IPS DF 6.9 (cell line): ENCODE measurements around the gene FLOT1.
"Not testable (repeated sequence)": the region's sequence is repeated elsewhere in the genome, so short reads cannot be mapped to it uniquely, and the experiment has no call there.

Source experiments
- DNase-seq: peaks from one replicate; pipeline ENCODE4 v3.0.0-alpha.2; 2013; ENCODE audit warnings: low read depth, low spot score
- H3K27ac ChIP-seq: one replicate; pipeline ENCODE4 v1.5.1; 2013; ENCODE audit warnings: low read length, control low read depth
- H3K27me3 ChIP-seq: 2 replicates; pipeline ENCODE4 v1.6.1; 2013; ENCODE audit warnings: mild to moderate bottlenecking, low read length; ENCODE audit not compliant: control insufficient read depth, insufficient read depth
- H3K36me3 ChIP-seq: 2 replicates; pipeline ENCODE4 v1.6.1; 2013; ENCODE audit warnings: low read length; ENCODE audit not compliant: control insufficient read depth, insufficient read depth
- H3K4me1 ChIP-seq: 2 replicates; pipeline ENCODE4 v1.6.1; 2013; ENCODE audit warnings: low read length; ENCODE audit not compliant: control insufficient read depth, insufficient read depth
- H3K4me3 ChIP-seq: 2 replicates; pipeline ENCODE4 v1.5.1; 2013; ENCODE audit warnings: mild to moderate bottlenecking, low read length
- H3K9me3 ChIP-seq: 2 replicates; pipeline ENCODE4 v1.6.1; 2013; ENCODE audit warnings: low read length, inconsistent platforms; ENCODE audit not compliant: control insufficient read depth, insufficient read depth
- WGBS: extraction: QIAGEN DNeasy Blood & Tissue Kit; methylation state at CpG from one replicate; pipeline ENCODE4 v1.1.7; 2013; ENCODE audit warnings: mixed read lengths, missing lambda C conversion rate; ENCODE audit not compliant: insufficient read length, insufficient coverage; 5-methylcytosine and 5-hydroxymethylcytosine counted together

FLOT1 gene

DNA sequence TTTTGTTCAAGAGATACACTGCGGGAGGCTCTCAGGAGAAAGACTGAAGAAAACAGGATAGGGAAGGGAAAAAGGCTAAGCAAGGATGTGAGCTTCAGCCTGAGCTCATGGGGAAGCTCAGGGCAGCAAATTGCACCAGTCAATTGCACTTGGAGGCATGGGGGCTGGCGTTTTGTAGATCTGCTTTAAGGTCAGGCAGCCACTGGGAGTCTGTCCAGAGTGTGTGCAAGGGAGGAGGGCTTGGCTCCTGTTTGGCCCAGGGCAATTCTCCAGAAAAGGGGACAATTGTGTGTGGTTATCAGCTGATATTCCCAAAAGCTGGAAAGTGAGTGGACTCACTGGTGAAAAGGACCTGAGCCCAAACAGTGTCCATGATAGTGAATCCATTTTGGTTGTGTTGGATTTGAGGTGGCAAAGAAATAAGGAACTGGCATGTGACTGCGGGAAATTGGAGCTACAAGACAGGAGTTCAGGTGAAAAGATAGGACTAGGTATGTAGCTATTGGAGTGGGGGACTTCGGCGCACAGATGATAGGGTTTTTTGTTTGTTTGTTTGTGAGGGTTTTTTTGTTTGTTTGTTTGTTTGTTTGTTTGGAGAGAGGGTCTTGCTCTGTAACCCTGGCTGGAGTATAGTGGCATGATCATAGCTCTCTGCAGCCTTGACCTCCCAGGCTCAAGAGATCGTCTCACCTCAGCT is 24.1 kb upstream of the FLOT1 start:
- Histone ChIP-seq H3K4me3 (no peak overlapping the region), H3K27me3 (no peaks in the 10 kb centered on the region), H3K36me3 (no peaks in the 10 kb centered on the region), H3K27ac (no peak overlapping the region), H3K9me3 (no peaks in the 10 kb centered on the region), H3K4me1 (peaks cover 10% of the 10 kb centered on the region)
- WGBS = 100% methylated on average over 2 of the region's 6 CpGs
- DNase-seq = no peak

DNA sequence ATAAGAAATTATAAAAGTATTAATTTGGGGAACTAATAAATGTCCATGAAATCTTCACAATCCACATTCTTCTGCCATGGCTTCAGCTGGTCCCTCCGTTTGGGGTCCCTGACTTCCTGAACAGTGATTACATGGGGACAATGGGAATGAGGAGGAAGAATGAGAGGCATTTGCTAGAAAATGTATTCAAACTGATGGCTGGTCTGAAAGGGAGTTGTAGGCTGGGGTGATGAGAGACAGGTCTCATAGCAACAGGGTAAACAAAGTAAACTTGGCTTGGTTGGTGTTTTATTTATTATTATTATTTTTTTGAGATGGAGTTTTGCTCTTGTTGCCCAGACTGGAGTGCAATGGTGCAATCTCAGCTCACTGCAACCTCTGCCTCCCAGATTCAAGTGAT is 23.0 kb upstream of the FLOT1 start:
- not testable (repeated sequence) for H3K27ac ChIP-seq, H3K27me3 ChIP-seq, H3K9me3 ChIP-seq, DNase-seq, H3K36me3 ChIP-seq, H3K4me3 ChIP-seq
- H3K4me1 ChIP-seq = peaks cover 10% of the 10 kb centered on the region
- no CpG with 5 or more reads among the region's 1 CpG for WGBS

DNA sequence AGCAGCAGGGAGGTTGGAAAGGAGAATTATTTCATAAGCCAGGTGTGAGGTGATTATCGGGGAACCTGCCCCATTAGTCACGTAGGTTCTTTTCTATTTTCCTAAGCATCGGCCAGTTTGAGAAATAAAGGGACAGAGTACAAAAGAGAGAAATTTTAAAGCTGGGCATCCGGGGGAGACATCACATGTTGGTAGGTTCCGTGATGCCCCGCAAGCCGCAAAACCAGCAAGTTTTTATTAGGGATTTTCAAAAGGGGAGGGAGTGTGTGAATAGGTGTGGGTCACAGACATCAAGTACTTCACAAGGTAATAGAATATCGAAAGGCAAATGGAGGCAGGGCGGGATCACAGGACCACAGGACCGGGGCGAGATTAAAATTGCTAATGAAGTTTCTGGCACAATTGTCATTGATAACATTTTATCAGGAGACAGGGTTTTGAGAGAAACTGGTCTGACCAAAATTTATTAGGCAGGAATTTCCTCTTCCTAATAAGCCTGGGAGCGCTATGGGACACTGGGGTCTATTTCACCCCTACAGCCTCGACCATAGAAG is 22.1 kb upstream of the FLOT1 start:
- H3K4me3 ChIP-seq = not testable (repeated sequence)

DNA sequence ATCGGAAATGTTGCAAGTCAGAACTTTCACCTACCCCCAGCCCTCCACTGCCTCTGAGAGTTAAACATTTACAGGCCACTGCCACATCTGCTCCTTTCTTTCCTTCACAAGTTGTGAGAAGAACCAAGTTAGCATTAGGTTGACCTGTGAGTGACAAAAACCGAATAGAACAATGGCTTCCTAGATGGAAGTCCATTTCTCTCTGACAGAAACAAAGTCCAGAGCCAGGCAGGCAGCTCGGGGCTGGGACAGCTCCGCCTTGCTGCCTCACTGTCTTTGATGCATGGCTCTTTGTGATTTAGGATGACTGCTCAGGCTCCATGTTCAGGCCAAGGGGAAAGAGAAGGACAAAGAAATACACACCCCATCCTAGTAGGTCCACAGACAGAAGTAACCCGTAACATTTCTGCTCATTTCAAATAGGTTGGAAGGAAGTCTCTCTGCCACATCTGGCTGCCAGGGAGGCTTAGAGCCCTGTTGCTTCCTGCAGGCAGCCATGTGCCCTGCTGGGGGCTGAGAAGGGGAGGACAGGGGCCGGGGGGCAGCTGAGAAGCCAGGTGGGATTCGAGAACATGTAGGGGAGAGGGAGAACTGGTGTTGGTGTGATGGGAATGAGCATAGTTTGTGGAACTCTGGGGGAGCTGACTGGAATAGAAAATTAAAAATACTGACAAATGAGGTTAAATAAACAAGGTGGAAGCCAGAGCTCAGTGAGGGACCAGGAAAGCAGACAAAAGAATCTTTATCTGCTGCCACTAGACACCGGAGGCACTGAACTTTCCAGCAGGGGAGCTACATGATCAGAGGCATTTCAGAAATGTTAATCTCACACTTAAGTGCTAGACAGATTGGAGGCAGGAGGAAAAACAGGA is 21.4 kb upstream of the FLOT1 start:
- no peaks in the 10 kb centered on the region for H3K9me3 ChIP-seq
- H3K36me3 ChIP-seq = no peaks in the 10 kb centered on the region
- WGBS = no CpG with 5 or more reads among the region's 8 CpGs
- peaks cover 6% of the 10 kb centered on the region for H3K4me1 ChIP-seq
- H3K4me3 ChIP-seq = no peak overlapping the region
- no peaks in the 10 kb centered on the region for H3K27me3 ChIP-seq
- H3K27ac ChIP-seq = peak overlapping the region; percentile 1
- DNase-seq = no peak

More for the DNA sequence above, 22.1 kb upstream of the FLOT1 start:
- not testable (repeated sequence) for DNase-seq, H3K27me3 ChIP-seq, H3K4me1 ChIP-seq, H3K36me3 ChIP-seq, H3K27ac ChIP-seq, H3K9me3 ChIP-seq
- WGBS = no CpG with 5 or more reads among the region's 13 CpGs

DNA sequence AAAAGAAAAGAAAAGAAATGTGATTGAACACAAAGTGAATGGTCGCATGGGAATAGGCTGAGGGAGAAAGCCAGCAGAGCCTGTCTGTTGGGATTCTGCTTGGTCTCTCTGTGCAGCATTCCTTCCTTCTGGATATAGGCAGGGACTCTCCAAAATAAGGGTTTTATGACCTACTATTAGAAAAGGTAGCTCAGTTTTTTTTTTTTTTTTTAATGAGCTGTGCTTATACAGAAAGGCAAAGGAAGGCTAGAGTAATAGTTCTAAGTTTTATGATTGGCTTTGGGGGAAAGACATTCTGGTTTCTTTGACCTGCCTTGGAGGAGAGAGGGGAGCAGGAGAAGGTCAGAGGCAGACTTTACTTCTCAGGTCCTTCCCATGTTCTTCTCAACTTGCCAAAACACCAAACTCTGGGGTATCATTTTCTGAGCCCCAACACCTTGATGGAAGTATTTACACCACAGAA is 20.7 kb upstream of the FLOT1 start:
- Histone ChIP-seq H3K27me3 (no peaks in the 10 kb centered on the region), H3K4me3 (no peak overlapping the region), H3K9me3 (no peaks in the 10 kb centered on the region), H3K36me3 (no peaks in the 10 kb centered on the region), H3K27ac (no peak overlapping the region), H3K4me1 (peaks cover 6% of the 10 kb centered on the region)
- DNase-seq = no peak
- WGBS = no CpG with 5 or more reads among the region's 1 CpG

DNA sequence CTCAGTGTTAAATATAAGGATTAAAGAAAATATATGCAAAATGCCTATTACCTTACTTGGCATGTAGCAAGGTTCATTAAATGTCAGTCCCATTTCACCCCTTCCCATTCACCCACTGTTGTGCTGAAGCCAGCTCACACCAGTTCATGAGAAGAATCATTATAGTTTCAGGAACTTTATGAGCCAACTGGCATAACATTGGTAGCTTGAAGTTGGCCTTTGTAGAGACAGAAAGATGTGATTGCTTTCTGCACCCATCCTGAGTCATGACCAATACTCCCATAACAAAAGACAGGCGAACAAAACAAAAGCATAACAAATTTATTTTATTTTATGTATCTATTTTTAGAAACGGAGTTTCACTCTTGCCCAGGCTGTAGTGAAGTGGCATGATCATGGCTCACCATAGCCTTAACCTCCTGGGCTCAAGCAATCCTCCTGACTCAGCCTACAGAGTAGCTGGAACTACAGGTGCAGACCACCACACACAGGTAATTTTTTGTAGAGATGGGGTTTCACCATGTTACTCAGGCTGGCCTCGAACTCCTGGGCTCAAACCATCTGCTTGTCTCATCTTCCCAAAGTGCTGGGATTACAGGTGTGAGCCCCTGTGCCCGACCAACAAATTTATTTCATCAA is 19.4 kb upstream of the FLOT1 start:
- whole genome bisulfite sequencing = no CpG with 5 or more reads among the region's 4 CpGs
- no peaks in the 10 kb centered on the region for H3K36me3 ChIP-seq
- peaks cover 6% of the 10 kb centered on the region for H3K4me1 ChIP-seq
- H3K27ac ChIP-seq = no peak overlapping the region
- H3K4me3 ChIP-seq = no peak overlapping the region
- no peaks in the 10 kb centered on the region for H3K9me3 ChIP-seq
- H3K27me3 ChIP-seq = no peaks in the 10 kb centered on the region
- no peak for DNase-seq

DNA sequence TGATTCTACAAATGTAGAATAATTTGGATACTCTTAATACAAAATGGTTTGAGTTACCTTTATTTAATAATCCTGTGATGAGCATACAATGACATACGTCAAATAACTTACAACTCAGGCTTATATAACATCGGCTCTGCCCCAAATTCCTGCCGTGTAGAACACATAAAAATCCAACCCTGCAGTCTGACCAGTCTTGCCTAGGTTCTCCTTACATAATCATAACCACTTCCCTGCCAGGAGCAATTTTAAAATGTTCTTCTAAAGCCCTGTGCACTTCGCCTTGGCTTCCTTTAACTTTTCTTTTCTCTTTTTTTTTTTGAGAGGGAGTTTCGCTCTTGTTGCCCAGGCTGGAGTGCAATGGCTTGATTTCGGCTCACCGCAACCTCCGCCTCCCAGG is 18.1 kb upstream of the FLOT1 start:
- WGBS = no CpG with 5 or more reads among the region's 8 CpGs
- Histone ChIP-seq H3K4me1 (peaks cover 4% of the 10 kb centered on the region), H3K27ac (no peak overlapping the region), H3K4me3 (no peak overlapping the region), H3K36me3 (no peaks in the 10 kb centered on the region), H3K9me3 (no peaks in the 10 kb centered on the region), H3K27me3 (no peaks in the 10 kb centered on the region)
- DNase-seq = no peak

DNA sequence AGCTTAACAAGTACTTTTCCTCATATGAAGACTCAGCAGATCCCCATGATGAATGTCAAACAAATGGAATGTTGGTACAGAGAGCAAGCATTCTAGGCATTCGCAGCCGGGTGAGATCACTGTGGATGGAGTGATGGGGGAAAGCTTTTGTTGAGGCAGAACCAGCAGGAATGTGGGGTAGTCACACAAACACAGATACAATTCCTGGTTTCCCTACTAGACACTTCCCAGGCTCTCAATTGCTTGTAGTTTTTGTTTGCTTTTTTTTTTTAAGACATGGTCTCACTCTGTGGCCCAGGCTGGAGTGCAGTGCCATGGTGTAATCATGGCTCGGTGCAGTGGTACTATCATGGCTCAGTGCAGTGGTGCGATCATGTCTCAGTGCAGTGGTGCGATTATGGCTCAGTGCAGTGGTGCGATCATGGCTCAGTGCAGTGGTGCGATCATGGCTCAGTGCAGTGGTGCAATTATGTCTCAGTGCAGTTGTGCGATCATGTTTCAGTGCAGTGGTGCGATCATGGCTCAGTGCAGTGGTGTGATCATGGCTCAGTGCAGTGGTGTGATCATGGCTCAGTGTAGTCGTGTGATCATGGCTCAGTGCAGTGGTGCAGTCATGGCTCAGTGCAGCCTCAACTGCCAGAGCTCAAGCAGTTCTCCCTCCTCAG is 17.2 kb upstream of the FLOT1 start:
- Histone ChIP-seq H3K27me3 (no peaks in the 10 kb centered on the region), H3K27ac (no peak overlapping the region), H3K4me3 (no peak overlapping the region), H3K4me1 (peaks cover 4% of the 10 kb centered on the region), H3K36me3 (no peaks in the 10 kb centered on the region), H3K9me3 (no peaks in the 10 kb centered on the region)
- no peak for DNase-seq
- WGBS = no CpG with 5 or more reads among the region's 10 CpGs

DNA sequence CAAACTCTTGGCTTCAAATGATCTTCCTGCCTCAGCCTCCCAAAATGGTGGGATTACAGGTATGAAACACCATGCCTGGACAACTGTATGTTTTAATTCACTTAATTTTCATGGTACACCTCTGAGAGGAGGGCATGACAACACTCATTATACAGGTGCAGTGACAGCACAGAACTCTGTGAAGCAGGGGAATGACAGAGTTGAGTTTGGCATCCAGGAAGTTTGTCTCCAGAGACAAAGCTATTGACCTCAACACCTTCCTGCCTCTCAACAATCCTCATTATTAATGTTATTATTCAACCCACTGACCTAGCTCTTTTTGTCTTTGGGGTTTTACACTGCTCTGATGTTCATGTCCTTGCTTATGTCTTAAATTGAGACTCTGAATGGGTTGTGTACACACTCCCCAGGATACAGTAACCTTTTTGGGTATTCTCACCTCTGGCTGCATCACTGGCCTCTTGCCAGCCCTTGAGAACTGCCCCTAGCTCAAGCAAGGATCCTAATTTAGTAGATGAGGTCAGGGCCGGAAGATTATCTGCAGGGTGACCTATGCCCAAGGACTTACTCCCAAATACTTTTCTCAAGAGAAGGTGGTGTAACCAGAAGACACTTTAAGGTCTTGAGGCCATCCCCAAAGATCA is 14.9 kb upstream of the FLOT1 start:
- no peak for DNase-seq

More for the DNA sequence above, 14.9 kb upstream of the FLOT1 start:
- H3K27me3 ChIP-seq = no peaks in the 10 kb centered on the region
- no peaks in the 10 kb centered on the region for H3K9me3 ChIP-seq
- WGBS = no CpG with 5 or more reads among the region's 1 CpG
- H3K27ac ChIP-seq = no peak overlapping the region
- no peak overlapping the region for H3K4me3 ChIP-seq
- H3K4me1 ChIP-seq = no peaks in the 10 kb centered on the region
- no peaks in the 10 kb centered on the region for H3K36me3 ChIP-seq
